Mammary epithelial cell (primary cell): ENCODE data around the gene POFUT1.

ENCODE experiments used
- EZH2 ChIP-seq: IDR thresholded peaks from 2 replicates; pipeline ENCODE4 v1.6.1; 2012; ENCODE audit warnings: low read length, inconsistent platforms, borderline replicate concordance
- TF ChIP-seq, protein P1 (sequence below), 2 donors: IDR thresholded peaks in 1 of 2; conservative IDR thresholded peaks in 1 of 2; 2 replicates each; pipeline ENCODE4 v1.5.1; 2011 to 2012; ENCODE audit warnings: inconsistent platforms in 2 of 2, low read length in 2 of 2, mild to moderate bottlenecking in 2 of 2, control low read depth in 1 of 2, low read depth in 1 of 2; ENCODE audit not compliant: insufficient read depth in 1 of 2; ENCODE audit errors: extremely low read depth in 1 of 2

DNA sequence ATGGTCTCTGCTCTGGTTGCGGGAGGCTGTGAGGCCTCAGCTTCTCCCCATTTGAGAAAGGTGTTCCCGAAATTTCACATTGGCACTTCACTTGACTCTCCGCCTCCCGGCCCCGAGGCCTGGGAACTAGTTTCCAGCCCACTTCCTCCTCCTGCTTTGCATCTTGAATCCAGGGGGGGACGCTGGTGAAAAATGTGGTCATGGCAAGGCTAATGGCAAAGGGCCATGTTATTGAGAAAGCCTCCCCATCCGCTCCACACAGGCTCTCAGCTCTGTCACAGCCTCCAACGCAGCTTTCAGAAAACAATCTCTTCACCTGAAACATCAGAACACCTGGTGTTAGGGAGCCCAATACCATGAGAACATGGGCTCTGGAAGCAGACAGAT lies 5.7 kb upstream of the POFUT1 start:
- TF ChIP-seq, protein P1, sequence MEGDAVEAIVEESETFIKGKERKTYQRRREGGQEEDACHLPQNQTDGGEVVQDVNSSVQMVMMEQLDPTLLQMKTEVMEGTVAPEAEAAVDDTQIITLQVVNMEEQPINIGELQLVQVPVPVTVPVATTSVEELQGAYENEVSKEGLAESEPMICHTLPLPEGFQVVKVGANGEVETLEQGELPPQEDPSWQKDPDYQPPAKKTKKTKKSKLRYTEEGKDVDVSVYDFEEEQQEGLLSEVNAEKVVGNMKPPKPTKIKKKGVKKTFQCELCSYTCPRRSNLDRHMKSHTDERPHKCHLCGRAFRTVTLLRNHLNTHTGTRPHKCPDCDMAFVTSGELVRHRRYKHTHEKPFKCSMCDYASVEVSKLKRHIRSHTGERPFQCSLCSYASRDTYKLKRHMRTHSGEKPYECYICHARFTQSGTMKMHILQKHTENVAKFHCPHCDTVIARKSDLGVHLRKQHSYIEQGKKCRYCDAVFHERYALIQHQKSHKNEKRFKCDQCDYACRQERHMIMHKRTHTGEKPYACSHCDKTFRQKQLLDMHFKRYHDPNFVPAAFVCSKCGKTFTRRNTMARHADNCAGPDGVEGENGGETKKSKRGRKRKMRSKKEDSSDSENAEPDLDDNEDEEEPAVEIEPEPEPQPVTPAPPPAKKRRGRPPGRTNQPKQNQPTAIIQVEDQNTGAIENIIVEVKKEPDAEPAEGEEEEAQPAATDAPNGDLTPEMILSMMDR (conservative IDR thresholded peaks at IDR 0.05 in 1 of 2, IDR thresholded peaks at IDR 0.05 in 1 of 2; ENCODE audit: extremely low read depth in 1 of 2, insufficient read depth in 1 of 2, low read depth in 1 of 2, low read length in 2 of 2): peak in 1 of 2 donors; percentile 19
- no peak for TF ChIP-seq EZH2
